Activated B cell treated with CpG ODN at 0.5 μM for 24 hours (primary cell): ENCODE measurements around the gene ATXN2. TPM values are rescaled to one million over a fixed set of nuclear protein-coding genes. Genes with fewer than 3 reads are reported as not detected.
"Not testable (repeated sequence)": the region's sequence is repeated elsewhere in the genome, so short reads cannot be mapped to it uniquely, and the experiment has no call there.

ENCODE experiments used
- ATAC-seq: fragments of 200-7000 bp; cut with Tn5 transposase; one replicate; pipeline ENCODE4 v1.10.0; 2021; ENCODE audit warnings: low read depth, mild to moderate bottlenecking, moderate library complexity
- CTCF ChIA-PET: fragments of 350-600 bp; sonication (Branson Sonifier 250); formaldehyde crosslinking; loops from one replicate; lab custom pipeline; 2021; ENCODE audit warnings: antibody characterized with exemption; lab: Charles Lee
- POLR2A ChIA-PET: fragments of 350-600 bp; sonication (Branson Sonifier 250); formaldehyde crosslinking; loops from one replicate; lab custom pipeline; 2021; ENCODE audit warnings: antibody characterized with exemption; lab: Charles Lee
- DNase-seq: peaks from one replicate; pipeline ENCODE4 v3.0.0; 2022
- H3K27ac Mint-ChIP-seq: one replicate; pipeline ENCODE4 v1.8.0; 2020; ENCODE audit warnings: mixed read lengths
- H3K27me3 Mint-ChIP-seq: one replicate; pipeline ENCODE4 v1.8.0; 2021; ENCODE audit warnings: mixed read lengths
- H3K36me3 Mint-ChIP-seq: one replicate; pipeline ENCODE4 v1.8.0; 2021; ENCODE audit warnings: low read depth, mixed read lengths
- H3K4me1 Mint-ChIP-seq: one replicate; pipeline ENCODE4 v1.8.0; 2021; ENCODE audit warnings: mixed read lengths
- H3K4me3 Mint-ChIP-seq: one replicate; pipeline ENCODE4 v1.8.0; 2020; ENCODE audit warnings: mild to moderate bottlenecking, mixed read lengths
- H3K9me3 Mint-ChIP-seq: one replicate; pipeline ENCODE4 v1.8.0; 2020; ENCODE audit warnings: mixed read lengths
- CTCF ChIP-seq: fragments of 200-600 bp; IDR thresholded peaks from one replicate; pipeline ENCODE4 v1.8.0; 2022; ENCODE audit warnings: antibody characterized with exemption, mild to moderate bottlenecking
- intact Hi-C: fragments of 100-400 bp; cut with micrococcal nuclease; formaldehyde crosslinking; loops from one replicate; pipeline ENCODE4 v1.15.1; 2024
- total RNA-seq: library from RNA; stranded (reverse); gene quantifications from 2 replicates; pipeline ENCODE4 v1.2.3, GENCODE V29; 2022

The ATXN2 gene
- total RNA-seq, 1 donor from 2014 or later: 46.2 TPM

- ChIA-PET POLR2A (no interaction called here), CTCF (no interaction called here)
- Mint-ChIP-seq H3K36me3 (peaks cover 56% of the 10 kb centered on the region), H3K27ac (no peak overlapping the region), H3K4me1 (no peaks in the 10 kb centered on the region), H3K27me3 (no peaks in the 10 kb centered on the region), H3K9me3 (no peaks in the 10 kb centered on the region), H3K4me3 (no peak overlapping the region)
- no peak for DNase-seq
- no peak for ATAC-seq
- intact Hi-C loops: no loop called here
- no peak for TF ChIP-seq CTCF
Measured at GRCh38 chr12:111506260-111506659, 92.9 kb downstream of the ATXN2 start.

- H3K27ac Mint-ChIP-seq: no peak overlapping the region
- DNase-seq (no peak), ATAC-seq (no peak)
- TF ChIP-seq CTCF: no peak
- H3K4me1 Mint-ChIP-seq: no peaks in the 10 kb centered on the region
- CTCF ChIA-PET: no interaction called here
- H3K36me3 Mint-ChIP-seq: peaks cover 55% of the 10 kb centered on the region
- POLR2A ChIA-PET: interaction anchor here (0.6 kb wide), 1 partner anchor 212 kb away, joined by 4 read pairs; no protein-coding TSS in a partner anchor
- H3K4me3 Mint-ChIP-seq: no peak overlapping the region
- no peaks in the 10 kb centered on the region for H3K9me3 Mint-ChIP-seq
- H3K27me3 Mint-ChIP-seq: no peaks in the 10 kb centered on the region
- intact Hi-C loops: no loop called here
Measured at GRCh38 chr12:111505601-111506036, 93.5 kb downstream of the ATXN2 start.

- ChIA-PET POLR2A (no interaction called here), CTCF (interaction anchor here (0.6 kb wide), 1 partner anchor 27 kb away, joined by 3 read pairs; no protein-coding TSS in a partner anchor)
- no peak for ATAC-seq
- no peak overlapping the region for H3K27ac Mint-ChIP-seq
- DNase-seq: no peak
- no peaks in the 10 kb centered on the region for H3K27me3 Mint-ChIP-seq
- peaks cover 52% of the 10 kb centered on the region for H3K36me3 Mint-ChIP-seq
- H3K9me3 Mint-ChIP-seq: no peaks in the 10 kb centered on the region
- TF ChIP-seq CTCF: no peak
- intact Hi-C loops: no loop called here
- no peaks in the 10 kb centered on the region for H3K4me1 Mint-ChIP-seq
- no peak overlapping the region for H3K4me3 Mint-ChIP-seq
Measured at GRCh38 chr12:111503116-111503515, 96.0 kb downstream of the ATXN2 start.

GRCh38 chr12:111494676-111495075 is 104.4 kb downstream of the ATXN2 start:
- ChIA-PET CTCF (no interaction called here), POLR2A (no interaction called here)
- no peak overlapping the region for H3K4me3 Mint-ChIP-seq
- H3K9me3 Mint-ChIP-seq: no peaks in the 10 kb centered on the region
- peaks cover 65% of the 10 kb centered on the region for H3K36me3 Mint-ChIP-seq
- intact Hi-C loops: no loop called here
- H3K27ac Mint-ChIP-seq: no peak overlapping the region
- H3K4me1 Mint-ChIP-seq: peaks cover 3% of the 10 kb centered on the region
- no peak for TF ChIP-seq CTCF
- DNase-seq: no peak
- ATAC-seq: no peak
- no peaks in the 10 kb centered on the region for H3K27me3 Mint-ChIP-seq

GRCh38 chr12:111492979-111493378 is 106.1 kb downstream of the ATXN2 start:
- H3K27ac Mint-ChIP-seq, DNase-seq, H3K27me3 Mint-ChIP-seq, H3K4me1 Mint-ChIP-seq, H3K9me3 Mint-ChIP-seq, intact Hi-C loops, H3K4me3 Mint-ChIP-seq, ATAC-seq, POLR2A ChIA-PET: not testable (repeated sequence)
- CTCF ChIA-PET: interaction anchor here (1.3 kb wide), 1 partner anchor 41 kb away, joined by 4 read pairs; no protein-coding TSS in a partner anchor
- peaks cover 66% of the 10 kb centered on the region for H3K36me3 Mint-ChIP-seq

- H3K27me3 Mint-ChIP-seq: no peaks in the 10 kb centered on the region
- intact Hi-C loops: no loop called here
- H3K9me3 Mint-ChIP-seq: no peaks in the 10 kb centered on the region
- POLR2A ChIA-PET: no interaction called here
- no peak overlapping the region for H3K4me3 Mint-ChIP-seq
- no peak overlapping the region for H3K27ac Mint-ChIP-seq
- peaks cover 68% of the 10 kb centered on the region for H3K36me3 Mint-ChIP-seq
- DNase-seq (no peak), ATAC-seq (no peak)
- CTCF ChIA-PET: interaction anchor here (0.5 kb wide), 1 partner anchor 553 kb away, joined by 5 read pairs; no protein-coding TSS in a partner anchor
- TF ChIP-seq CTCF: no peak
- no peaks in the 10 kb centered on the region for H3K4me1 Mint-ChIP-seq
Measured at GRCh38 chr12:111488798-111489197, 110.3 kb downstream of the ATXN2 start.
